HCT116 (cell line): ENCODE data around the gene CACNG6. TPM values are rescaled to one million over a fixed set of nuclear protein-coding genes. Genes with fewer than 3 reads are reported as not detected.

ENCODE experiments used
- ATAC-seq: fragments of 200-7000 bp; cut with Tn5 transposase; 2 replicates; pipeline ENCODE4 v1.9.1; 2020; ENCODE audit warnings: mild to moderate bottlenecking, moderate library complexity
- BruUV-seq: library from RNA; stranded (reverse); fragments of 400-500 nt; replicated peaks from 2 replicates; lab custom pipeline; 2021; lab: Mats Ljungman, UMichigan
- CTCF ChIA-PET: fragments of 300-600 bp; sonication (Branson Sonifier 250); formaldehyde crosslinking; loops from one replicate; lab custom pipeline; 2021; ENCODE audit warnings: antibody characterized with exemption; lab: Charles Lee
- POLR2A ChIA-PET: fragments of 300-600, 350-600 bp; sonication (Branson Sonifier 250); formaldehyde crosslinking; loops from one replicate; lab custom pipeline; 2021; ENCODE audit warnings: antibody characterized with exemption; lab: Charles Lee
- RAD21 ChIA-PET, 2 experiments: fragments of 300-600 bp; sonication (Branson Sonifier 250); formaldehyde crosslinking; loops; one replicate each; lab custom pipeline; 2023; ENCODE audit warnings: low total read pairs in 2 of 2; ENCODE audit not compliant: uncharacterized antibody in 2 of 2, unreplicated experiment in 2 of 2, low non-redundant PET in 1 of 2; lab: Charles Lee
- DNase-seq: peaks from one replicate; pipeline ENCODE4 v3.0.0-alpha.2; 2010; ENCODE audit warnings: low read depth, low spot score
- H2AFZ ChIP-seq: fragments of 200-600 bp; shearing (Covaris generic), sonication (generic); 2 replicates; pipeline ENCODE4 v1.6.1; 2017; ENCODE audit warnings: low read depth, mixed run types, mixed read lengths, antibody characterized with exemption, low read length; ENCODE audit not compliant: poor library complexity, severe bottlenecking
- H3K27ac ChIP-seq: 2 replicates; pipeline ENCODE4 v1.5.1; 2012; ENCODE audit warnings: low read depth, low read length
- H3K27me3 ChIP-seq: fragments of 200-600 bp; sonication (generic); 2 replicates; pipeline ENCODE4 v1.6.1; 2016; ENCODE audit warnings: mixed run types, low read length, mixed read lengths; ENCODE audit not compliant: insufficient read depth
- H3K36me3 ChIP-seq, 2 experiments: fragments of 200-500 bp in 1 of 2; fragments of 200-600 bp in 1 of 2; sonication (Bioruptor generic) in 1 of 2; sonication (generic) in 1 of 2; 2 replicates each; pipeline versions ENCODE4 v1.5.1 to v1.6.1; 2014 to 2016; ENCODE audit warnings: low read length in 2 of 2, inconsistent platforms in 1 of 2, mixed read lengths in 1 of 2, mixed run types in 1 of 2; ENCODE audit not compliant: insufficient read depth in 2 of 2, control insufficient read depth in 1 of 2
- H3K4me1 ChIP-seq, 2 experiments: fragments of 200-600 bp in 1 of 2; sonication (generic) in 1 of 2; 2 replicates each; pipeline versions ENCODE4 v1.5.1 to v1.6.1; 2012 to 2017; ENCODE audit warnings: low read length in 2 of 2, inconsistent platforms in 1 of 2, mild to moderate bottlenecking in 1 of 2, mixed read lengths in 1 of 2, mixed run types in 1 of 2, moderate library complexity in 1 of 2; ENCODE audit not compliant: insufficient read depth in 2 of 2, control insufficient read depth in 1 of 2
- H3K4me2 ChIP-seq: fragments of 200-600 bp; sonication (generic); 2 replicates; pipeline ENCODE4 v1.6.1; 2017; ENCODE audit warnings: mixed run types, low read length, mixed read lengths
- H3K4me3 ChIP-seq, 2 experiments: fragments of 200-600 bp in 1 of 2; sonication (generic) in 1 of 2; replicated peaks in 1 of 2; 2 replicates each; pipeline ENCODE4 v1.5.1; 2011 to 2016; ENCODE audit warnings: low read length in 2 of 2, control low read depth in 1 of 2, low read depth in 1 of 2, mild to moderate bottlenecking in 1 of 2, mixed read lengths in 1 of 2, mixed run types in 1 of 2
- H3K79me2 ChIP-seq: fragments of 200-600 bp; sonication (generic); 2 replicates; pipeline ENCODE4 v1.6.1; 2017; ENCODE audit warnings: mild to moderate bottlenecking, mixed run types, low read length, moderate library complexity, mixed read lengths; ENCODE audit not compliant: insufficient read depth
- H3K9ac ChIP-seq: fragments of 200-600 bp; sonication (generic); 2 replicates; pipeline ENCODE4 v1.6.1; 2016; ENCODE audit warnings: low read length, mixed read lengths
- H3K9me2 ChIP-seq: fragments of 200-600 bp; sonication (generic), shearing (Covaris generic); 2 replicates; pipeline ENCODE4 v1.6.1; 2017; ENCODE audit warnings: mixed run types, mild to moderate bottlenecking, moderate library complexity; ENCODE audit not compliant: insufficient read depth
- H3K9me3 ChIP-seq, 2 experiments: fragments of 200-500 bp in 1 of 2; fragments of 200-600 bp in 1 of 2; sonication (Bioruptor generic) in 1 of 2; sonication (generic) in 1 of 2; 2 replicates each; pipeline ENCODE4 v1.6.1; 2014 to 2017; ENCODE audit warnings: low read length in 2 of 2, mixed read lengths in 2 of 2, inconsistent platforms in 1 of 2, low read depth in 1 of 2, mild to moderate bottlenecking in 1 of 2, mixed run types in 1 of 2, moderate library complexity in 1 of 2; ENCODE audit not compliant: control insufficient read depth in 1 of 2, insufficient read depth in 1 of 2
- H4K20me1 ChIP-seq: fragments of 200-600 bp; sonication (generic), shearing (Covaris generic); 2 replicates; pipeline ENCODE4 v1.6.1; 2017; ENCODE audit warnings: mixed run types, mild to moderate bottlenecking, moderate library complexity; ENCODE audit not compliant: insufficient read depth
- ATF3 ChIP-seq: IDR thresholded peaks from 2 replicates; pipeline ENCODE4 v1.6.1; 2012
- CBX3 ChIP-seq: IDR thresholded peaks from 2 replicates; pipeline ENCODE4 v1.6.1; 2012; ENCODE audit warnings: low read depth
- CEBPB ChIP-seq: IDR thresholded peaks from 2 replicates; pipeline ENCODE4 v1.6.1; 2012; ENCODE audit warnings: low read depth
- EGR1 ChIP-seq: IDR thresholded peaks from 2 replicates; pipeline ENCODE4 v1.6.1; 2012; ENCODE audit warnings: low read depth
- EZH2phosphoT487 ChIP-seq: fragments of 200-600 bp; IDR thresholded peaks from 2 replicates; pipeline ENCODE4 v1.6.1; 2018; ENCODE audit warnings: antibody characterized with exemption, borderline replicate concordance
- JUND ChIP-seq: IDR thresholded peaks from 2 replicates; pipeline ENCODE4 v1.6.1; 2012
- POLR2AphosphoS5 ChIP-seq: IDR thresholded peaks from 2 replicates; pipeline ENCODE4 v1.6.1; 2011; ENCODE audit warnings: mild to moderate bottlenecking, low read depth, low read length, moderate library complexity
- RAD21 ChIP-seq: IDR thresholded peaks from 2 replicates; pipeline ENCODE4 v1.6.1; 2012; ENCODE audit warnings: low read depth, mild to moderate bottlenecking
- SIN3A ChIP-seq: IDR thresholded peaks from 2 replicates; pipeline ENCODE4 v1.6.1; 2012; ENCODE audit warnings: low read depth
- SP1 ChIP-seq: IDR thresholded peaks from 2 replicates; pipeline ENCODE4 v1.6.1; 2012; ENCODE audit warnings: low read depth
- SRF ChIP-seq: IDR thresholded peaks from 2 replicates; pipeline ENCODE4 v1.6.1; 2012; ENCODE audit warnings: low read depth
- YY1 ChIP-seq: IDR thresholded peaks from 2 replicates; pipeline ENCODE4 v1.6.1; 2011; ENCODE audit warnings: low read length, low read depth, moderate library complexity, mild to moderate bottlenecking; ENCODE audit not compliant: insufficient replicate concordance; ENCODE audit errors: extremely low read depth
- ZFX ChIP-seq: fragments of 450-650 bp; IDR thresholded peaks from 2 replicates; pipeline ENCODE4 v1.6.1; 2017
- ZNF274 ChIP-seq: fragments of 200-500 bp; sonication (Bioruptor generic); IDR thresholded peaks from 2 replicates; pipeline ENCODE4 v1.6.1; 2014; ENCODE audit warnings: mild to moderate bottlenecking, low read depth, low read length, inconsistent platforms
- intact Hi-C: fragments of 100-400 bp; cut with micrococcal nuclease; formaldehyde crosslinking; loops from 2 replicates; pipeline ENCODE4 v1.10.0; 2022
- total RNA-seq: library from RNA; stranded (reverse); gene quantifications from one replicate; pipeline ENCODE4 v1.2.1, GENCODE V29; 2021; ENCODE audit not compliant: unreplicated experiment
- TF ChIP-seq, protein P1 (sequence below): IDR thresholded peaks from 2 replicates; pipeline ENCODE4 v1.6.1; 2012

CACNG6 gene
- total RNA-seq, 1 experiment from 2014 or later: 0.15 TPM

- Histone ChIP-seq H3K4me1 (no peaks in the 10 kb centered on the region), H3K27ac (no peak overlapping the region), H3K9ac (no peak overlapping the region), H3K4me2 (peak overlapping the region; percentile 6; the same call in 1 of the 2 replicates), H2AFZ (no peak overlapping the region), H3K36me3 (no peaks in the 10 kb centered on the region), H3K79me2 (no peaks in the 10 kb centered on the region), H3K9me2 (no peaks in the 10 kb centered on the region), H4K20me1 (no peaks in the 10 kb centered on the region), H3K9me3 (no peaks in the 10 kb centered on the region), H3K27me3 (no peaks in the 10 kb centered on the region), H3K4me3 (peak overlapping the region in 1 of 2 experiments; percentile 28; a peak in 2 of 4 replicates)
- ChIA-PET CTCF (no interaction called here), POLR2A (no interaction called here), RAD21 (no interaction called here)
- DNase-seq (no peak), ATAC-seq (no peak)
- TF ChIP-seq CBX3 (no peak), ZFX (no peak), SP1 (no peak), POLR2AphosphoS5 (no peak), SIN3A (no peak), EZH2phosphoT487 (no peak), ZNF274 (no peak), EGR1 (no peak), JUND (no peak), RAD21 (no peak), YY1 (no peak), SRF (no peak), CEBPB (no peak), ATF3 (no peak)
- TF ChIP-seq, protein P1, sequence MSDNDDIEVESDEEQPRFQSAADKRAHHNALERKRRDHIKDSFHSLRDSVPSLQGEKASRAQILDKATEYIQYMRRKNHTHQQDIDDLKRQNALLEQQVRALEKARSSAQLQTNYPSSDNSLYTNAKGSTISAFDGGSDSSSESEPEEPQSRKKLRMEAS: no peak
- BruUV-seq: TSS peak; percentile 89
- intact Hi-C loops: no loop called here
Measured at GRCh38 chr19:53945998-53946397, 45.4 kb upstream of the CACNG6 start.
